ENCODE measurements around the gene CCNB2. TPM values are rescaled to one million over a fixed set of nuclear protein-coding genes. Genes with fewer than 3 reads are reported as not detected.
A peak's percentile ranks its signal among the peaks of the same experiment; 100 is the strongest.
"Not testable (repeated sequence)": the region's sequence is repeated elsewhere in the genome, so short reads cannot be mapped to it uniquely, and the experiment has no call there.

The CCNB2 gene
- total RNA-seq, 5 donors from 2014 or later (not counting 1 experiment from before 2014, with no cell fraction given) = 0.46 to 1.5 (median 1.1) TPM

DNA sequence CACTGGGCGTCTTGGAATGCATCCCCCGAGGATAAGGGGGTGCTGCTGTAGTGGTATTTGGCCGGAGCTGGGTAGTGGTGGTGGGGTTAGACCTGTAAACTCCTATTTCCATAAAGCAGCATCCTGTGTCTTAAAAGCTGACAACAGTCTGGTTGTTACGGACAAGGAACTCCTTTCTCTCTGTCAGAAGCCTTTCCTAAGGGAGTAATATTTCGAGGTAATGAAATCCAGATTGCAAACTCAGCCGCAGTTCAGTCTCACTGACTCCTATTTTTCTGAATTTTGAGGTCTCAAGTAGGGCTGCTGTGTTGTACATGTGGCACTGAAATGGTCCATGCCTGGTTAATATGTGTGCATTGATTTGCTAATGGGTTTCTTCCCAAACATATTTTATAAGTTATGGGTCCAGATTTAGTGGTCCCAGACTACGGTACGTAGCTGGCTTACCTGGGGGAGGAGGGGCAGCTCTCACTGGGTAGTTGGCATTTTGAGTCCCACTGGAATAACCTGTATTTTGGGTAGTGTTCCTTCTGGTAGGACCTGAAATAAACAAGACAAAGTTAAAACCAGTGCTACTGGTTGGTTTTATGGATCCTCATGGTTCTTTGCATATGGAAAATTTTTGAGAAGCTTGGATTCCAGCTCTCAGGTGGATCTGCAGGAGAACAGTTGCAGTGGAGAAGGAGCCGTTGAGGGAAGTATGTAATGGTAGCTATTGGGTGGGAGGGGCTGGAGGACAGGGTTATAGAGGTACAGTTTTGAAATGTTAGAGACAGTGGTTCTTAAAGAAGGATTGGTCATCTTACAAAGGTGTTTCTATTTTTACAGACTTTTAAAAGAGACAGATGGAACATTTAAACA is 53.1 kb downstream of the CCNB2 start:
- Mint-ChIP-seq H3K36me3 (no peaks in the 10 kb centered on the region), H3K4me1 (no peaks in the 10 kb centered on the region), H3K27ac (no peak overlapping the region), H3K9me3 (no peaks in the 10 kb centered on the region), H3K4me3 (no peak overlapping the region), H3K27me3 (no peaks in the 10 kb centered on the region)
- ChIA-PET CTCF (no interaction called here), POLR2A (no interaction called here)
- Histone ChIP-seq H3K4me3 (ENCODE audit: control insufficient read depth in 1 of 2, extremely low read depth in 1 of 2, low read length in 1 of 2) (no peak overlapping the region), H3K36me3 (ENCODE audit: control insufficient read depth in 2 of 2, extremely low read depth in 1 of 2, insufficient read depth in 1 of 2, low read length in 1 of 2) (no peaks in the 10 kb centered on the region), H3K27me3 (replicated peaks in 1 of 2; ENCODE audit: control insufficient read depth in 2 of 2, extremely low read depth in 1 of 2, insufficient read depth in 2 of 2, low read length in 1 of 2) (peaks cover 0 to 2% of the 10 kb centered on the region in 2 experiments), H3K27ac (ENCODE audit: low read length) (no peak overlapping the region), H3K4me1 (ENCODE audit: control insufficient read depth in 1 of 2, extremely low read depth in 1 of 2, insufficient read depth in 2 of 2, low read length in 2 of 2) (no peaks in the 10 kb centered on the region), H3K9me3 (no peaks in the 10 kb centered on the region)
- WGBS (ENCODE audit: insufficient coverage) = 78% methylated on average over 1 of the region's 9 CpGs
- DNase-seq (no peak), ATAC-seq (replicated peaks in 1 of 4) (no peak)

DNA sequence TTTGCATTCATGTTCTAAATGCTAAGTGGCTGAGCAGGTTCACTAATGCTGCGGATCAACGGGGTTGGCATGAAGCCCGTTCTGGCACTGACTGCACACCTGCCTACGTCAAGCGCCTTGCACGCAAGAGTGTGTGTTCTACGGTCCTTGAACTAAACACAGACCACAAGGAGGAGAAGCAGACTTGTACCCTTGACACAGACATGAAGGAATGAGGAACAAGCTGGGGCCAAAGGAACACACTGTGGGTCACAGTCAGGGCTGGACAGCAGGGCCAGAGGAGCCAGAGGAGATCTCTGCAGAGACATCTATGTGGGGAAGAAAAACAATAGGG is 53.7 kb downstream of the CCNB2 start:
- ChIA-PET POLR2A (no interaction called here), CTCF (no interaction called here)
- no peak overlapping the region for H3K27ac ChIP-seq (ENCODE audit: low read length)
- no peaks in the 10 kb centered on the region for H3K4me1 ChIP-seq (ENCODE audit: control insufficient read depth in 1 of 2, extremely low read depth in 1 of 2, insufficient read depth in 2 of 2, low read length in 2 of 2)
- H3K36me3 Mint-ChIP-seq = no peaks in the 10 kb centered on the region
- H3K4me3 Mint-ChIP-seq = no peak overlapping the region
- ATAC-seq (replicated peaks in 1 of 4) (no peak), DNase-seq (no peak)
- H3K27me3 Mint-ChIP-seq = no peaks in the 10 kb centered on the region
- no peaks in the 10 kb centered on the region for H3K9me3 Mint-ChIP-seq
- H3K9me3 ChIP-seq = no peaks in the 10 kb centered on the region
- 98% methylated on average over 7 of the region's 7 CpGs for WGBS (ENCODE audit: insufficient coverage)
- H3K36me3 ChIP-seq (ENCODE audit: control insufficient read depth in 2 of 2, extremely low read depth in 1 of 2, insufficient read depth in 1 of 2, low read length in 1 of 2) = no peaks in the 10 kb centered on the region
- H3K27ac Mint-ChIP-seq = no peak overlapping the region
- H3K27me3 ChIP-seq (replicated peaks in 1 of 2; ENCODE audit: control insufficient read depth in 2 of 2, extremely low read depth in 1 of 2, insufficient read depth in 2 of 2, low read length in 1 of 2) = peaks cover 0 to 2% of the 10 kb centered on the region in 2 experiments
- H3K4me3 ChIP-seq (ENCODE audit: control insufficient read depth in 1 of 2, extremely low read depth in 1 of 2, low read length in 1 of 2) = no peak overlapping the region
- no peaks in the 10 kb centered on the region for H3K4me1 Mint-ChIP-seq

DNA sequence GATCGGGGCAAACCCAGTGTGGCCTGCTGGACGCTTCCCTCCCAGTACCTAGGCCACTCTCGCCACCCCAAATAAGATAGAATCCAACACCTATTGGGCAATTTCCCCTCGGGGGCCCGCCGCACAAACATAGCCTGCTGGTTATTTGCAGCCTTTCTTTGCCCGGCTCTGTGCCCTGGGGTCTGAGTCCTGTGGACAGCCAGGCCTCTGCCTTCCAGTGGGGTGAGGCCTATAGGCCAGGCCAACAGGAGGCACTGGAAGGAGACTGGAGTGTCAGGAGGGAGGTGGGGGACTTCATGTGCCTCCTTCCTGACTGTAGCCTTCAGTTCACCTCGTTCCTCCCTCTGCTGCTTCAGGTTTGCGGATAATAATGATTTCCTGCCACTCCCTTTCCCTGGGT is 54.3 kb downstream of the CCNB2 start:
- POLR2A ChIA-PET = no interaction called here
- ATAC-seq (replicated peaks in 1 of 4) (no peak), DNase-seq (no peak)
- WGBS (ENCODE audit: insufficient coverage) = 93% methylated on average over 9 of the region's 9 CpGs
- Histone ChIP-seq H3K4me3 (ENCODE audit: control insufficient read depth in 1 of 2, extremely low read depth in 1 of 2, low read length in 1 of 2) (no peak overlapping the region), H3K27ac (ENCODE audit: low read length) (no peak overlapping the region), H3K4me1 (ENCODE audit: control insufficient read depth in 1 of 2, extremely low read depth in 1 of 2, insufficient read depth in 2 of 2, low read length in 2 of 2) (no peaks in the 10 kb centered on the region), H3K36me3 (ENCODE audit: control insufficient read depth in 2 of 2, extremely low read depth in 1 of 2, insufficient read depth in 1 of 2, low read length in 1 of 2) (no peaks in the 10 kb centered on the region), H3K9me3 (no peaks in the 10 kb centered on the region), H3K27me3 (replicated peaks in 1 of 2; ENCODE audit: control insufficient read depth in 2 of 2, extremely low read depth in 1 of 2, insufficient read depth in 2 of 2, low read length in 1 of 2) (peaks cover 0 to 2% of the 10 kb centered on the region in 2 experiments)
- Mint-ChIP-seq H3K4me3 (no peak overlapping the region), H3K27me3 (no peaks in the 10 kb centered on the region), H3K9me3 (no peaks in the 10 kb centered on the region), H3K36me3 (no peaks in the 10 kb centered on the region), H3K27ac (no peak overlapping the region), H3K4me1 (no peaks in the 10 kb centered on the region)
- CTCF ChIA-PET = no interaction called here

- H3K36me3 ChIP-seq (ENCODE audit: control insufficient read depth in 2 of 2, extremely low read depth in 1 of 2, insufficient read depth in 1 of 2, low read length in 1 of 2) = no peaks in the 10 kb centered on the region
- H3K4me3 Mint-ChIP-seq = no peak overlapping the region
- CTCF ChIA-PET = interaction anchor here in 1 of 2 donors (0.9 kb wide), 1 partner anchor 332 kb away, joined by 3 read pairs; no protein-coding TSS in a partner anchor
- no peak overlapping the region for H3K27ac ChIP-seq (ENCODE audit: low read length)
- ATAC-seq (replicated peaks in 1 of 4) (no peak), DNase-seq (peak in 11 of 35 experiments; percentile 3 to 28 (median 8))
- H3K27me3 Mint-ChIP-seq = no peaks in the 10 kb centered on the region
- no peak overlapping the region for H3K4me3 ChIP-seq (ENCODE audit: control insufficient read depth in 1 of 2, extremely low read depth in 1 of 2, low read length in 1 of 2)
- H3K9me3 ChIP-seq = no peaks in the 10 kb centered on the region
- H3K36me3 Mint-ChIP-seq = no peaks in the 10 kb centered on the region
- H3K27ac Mint-ChIP-seq = no peak overlapping the region
- H3K27me3 ChIP-seq (replicated peaks in 1 of 2; ENCODE audit: control insufficient read depth in 2 of 2, extremely low read depth in 1 of 2, insufficient read depth in 2 of 2, low read length in 1 of 2) = peaks cover 0 to 2% of the 10 kb centered on the region in 2 experiments
- no peaks in the 10 kb centered on the region for H3K4me1 Mint-ChIP-seq
- POLR2A ChIA-PET = no interaction called here
- H3K4me1 ChIP-seq (ENCODE audit: control insufficient read depth in 1 of 2, extremely low read depth in 1 of 2, insufficient read depth in 2 of 2, low read length in 2 of 2) = no peaks in the 10 kb centered on the region
- no peaks in the 10 kb centered on the region for H3K9me3 Mint-ChIP-seq
- WGBS (ENCODE audit: insufficient coverage) = 86% methylated on average over 23 of the region's 23 CpGs
These were observed 56.1 kb downstream of the CCNB2 start for GRCh38 chr15:59160880-59161593.

- H3K4me1 Mint-ChIP-seq; H3K4me3 Mint-ChIP-seq; POLR2A ChIA-PET; H3K4me3 ChIP-seq (ENCODE audit: control insufficient read depth in 1 of 2, extremely low read depth in 1 of 2, low read length in 1 of 2); H3K36me3 Mint-ChIP-seq; H3K9me3 ChIP-seq; H3K27me3 ChIP-seq (replicated peaks in 1 of 2; ENCODE audit: control insufficient read depth in 2 of 2, extremely low read depth in 1 of 2, insufficient read depth in 2 of 2, low read length in 1 of 2); H3K4me1 ChIP-seq (ENCODE audit: control insufficient read depth in 1 of 2, extremely low read depth in 1 of 2, insufficient read depth in 2 of 2, low read length in 2 of 2); ATAC-seq (replicated peaks in 1 of 4); H3K27ac ChIP-seq (ENCODE audit: low read length); H3K9me3 Mint-ChIP-seq; H3K36me3 ChIP-seq (ENCODE audit: control insufficient read depth in 2 of 2, extremely low read depth in 1 of 2, insufficient read depth in 1 of 2, low read length in 1 of 2); H3K27me3 Mint-ChIP-seq; DNase-seq; H3K27ac Mint-ChIP-seq: not testable (repeated sequence)
- WGBS (ENCODE audit: insufficient coverage) = no CpG with 5 or more reads among the region's 8 CpGs
- CTCF ChIA-PET = interaction anchor here (0.7 to 0.9 kb wide), 3 partner anchors 182 to 331 kb away, joined by 3 read pairs; no protein-coding TSS in a partner anchor
These were observed 57.1 kb downstream of the CCNB2 start for GRCh38 chr15:59162080-59162479.

- no peaks in the 10 kb centered on the region for H3K9me3 ChIP-seq
- Mint-ChIP-seq H3K9me3 (no peaks in the 10 kb centered on the region), H3K27me3 (no peaks in the 10 kb centered on the region), H3K27ac (no peak overlapping the region), H3K36me3 (no peaks in the 10 kb centered on the region), H3K4me1 (no peaks in the 10 kb centered on the region), H3K4me3 (no peak overlapping the region)
- WGBS (ENCODE audit: insufficient coverage) = 63% methylated on average over 1 of the region's 3 CpGs
- DNase-seq (no peak), ATAC-seq (replicated peaks in 1 of 4) (no peak)
- H3K4me1 ChIP-seq (ENCODE audit: control insufficient read depth in 1 of 2, extremely low read depth in 1 of 2, insufficient read depth in 2 of 2, low read length in 2 of 2) = no peaks in the 10 kb centered on the region
- H3K27ac ChIP-seq (ENCODE audit: low read length) = no peak overlapping the region
- ChIA-PET POLR2A (no interaction called here), CTCF (interaction anchor here in 1 of 2 donors (1.8 kb wide), 1 partner anchor 363 kb away, joined by 6 read pairs; no protein-coding TSS in a partner anchor)
- H3K4me3 ChIP-seq (ENCODE audit: control insufficient read depth in 1 of 2, extremely low read depth in 1 of 2, low read length in 1 of 2) = no peak overlapping the region
- H3K36me3 ChIP-seq (ENCODE audit: control insufficient read depth in 2 of 2, extremely low read depth in 1 of 2, insufficient read depth in 1 of 2, low read length in 1 of 2) = no peaks in the 10 kb centered on the region
- peaks cover 0 to 2% of the 10 kb centered on the region in 2 experiments for H3K27me3 ChIP-seq (replicated peaks in 1 of 2; ENCODE audit: control insufficient read depth in 2 of 2, extremely low read depth in 1 of 2, insufficient read depth in 2 of 2, low read length in 1 of 2)
These were observed 60.8 kb downstream of the CCNB2 start for GRCh38 chr15:59165726-59166125.

Data from T-cell (primary cell).